HPDE6-E6E7 (cell line): Measurements from ENCODE around the gene PPP6C.
"Not testable (repeated sequence)": the region's sequence is repeated elsewhere in the genome, so short reads cannot be mapped to it uniquely, and the experiment has no call there.

Source experiments
- DNase-seq: peaks from one replicate; pipeline ENCODE4 v3.0.0; 2011; ENCODE audit warnings: missing footprints; ENCODE audit errors: extremely low spot score

The PPP6C gene

GRCh38 chr9:125142560-125143376 is 46.8 kb downstream of the PPP6C start:
- no peak for DNase-seq

GRCh38 chr9:125141751-125142150 is 47.9 kb downstream of the PPP6C start:
- DNase-seq = no peak

GRCh38 chr9:125141251-125141650 is 48.4 kb downstream of the PPP6C start:
- DNase-seq = no peak

- DNase-seq = no peak
Observed at GRCh38 chr9:125140576-125140975, 49.0 kb downstream of the PPP6C start.

- DNase-seq = no peak
Observed at GRCh38 chr9:125137200-125137599, 52.4 kb downstream of the PPP6C start.

- DNase-seq = no peak
Observed at GRCh38 chr9:125134976-125135375, 54.6 kb downstream of the PPP6C start.

- no peak for DNase-seq
Observed at GRCh38 chr9:125133403-125134329, 55.9 kb downstream of the PPP6C start.

- no peak for DNase-seq
Observed at GRCh38 chr9:125131778-125132177, 57.8 kb downstream of the PPP6C start.

GRCh38 chr9:125126019-125126746 is 63.4 kb downstream of the PPP6C start:
- DNase-seq = no peak

GRCh38 chr9:125125523-125125922 is 64.1 kb downstream of the PPP6C start:
- no peak for DNase-seq

GRCh38 chr9:125121146-125121545 is 68.5 kb downstream of the PPP6C start:
- DNase-seq = no peak

- no peak for DNase-seq
Observed at GRCh38 chr9:125119643-125120286, 69.8 kb downstream of the PPP6C start.

GRCh38 chr9:125118696-125119095 is 70.9 kb downstream of the PPP6C start:
- not testable (repeated sequence) for DNase-seq

GRCh38 chr9:125114503-125114902 is 75.1 kb downstream of the PPP6C start:
- DNase-seq = not testable (repeated sequence)

GRCh38 chr9:125110464-125110863 is 79.1 kb downstream of the PPP6C start:
- DNase-seq = no peak

GRCh38 chr9:125108541-125108940 is 81.1 kb downstream of the PPP6C start:
- not testable (repeated sequence) for DNase-seq

GRCh38 chr9:125106285-125106893 is 83.2 kb downstream of the PPP6C start:
- no peak for DNase-seq

GRCh38 chr9:125103770-125104460 is 85.7 kb downstream of the PPP6C start:
- DNase-seq = no peak

- DNase-seq = no peak
Observed at GRCh38 chr9:125103021-125103420, 86.6 kb downstream of the PPP6C start.

- DNase-seq = no peak
Observed at GRCh38 chr9:125100822-125101221, 88.8 kb downstream of the PPP6C start.
